VCaP (cell line): ENCODE measurements around the gene LDB1.

Source experiments
- H3K27ac ChIP-seq: fragments of 450-650 bp; 2 replicates; pipeline ENCODE4 v1.5.1; 2017
- TF ChIP-seq, protein P1 (sequence below): fragments of 450-650 bp; conservative IDR thresholded peaks from 2 replicates; pipeline ENCODE4 v1.5.1; 2017; ENCODE audit warnings: mild to moderate bottlenecking, moderate library complexity

Gene LDB1

GRCh38 chr10:102115775-102116174 lies 4.4 kb downstream of the LDB1 start:
- TF ChIP-seq, protein P1, sequence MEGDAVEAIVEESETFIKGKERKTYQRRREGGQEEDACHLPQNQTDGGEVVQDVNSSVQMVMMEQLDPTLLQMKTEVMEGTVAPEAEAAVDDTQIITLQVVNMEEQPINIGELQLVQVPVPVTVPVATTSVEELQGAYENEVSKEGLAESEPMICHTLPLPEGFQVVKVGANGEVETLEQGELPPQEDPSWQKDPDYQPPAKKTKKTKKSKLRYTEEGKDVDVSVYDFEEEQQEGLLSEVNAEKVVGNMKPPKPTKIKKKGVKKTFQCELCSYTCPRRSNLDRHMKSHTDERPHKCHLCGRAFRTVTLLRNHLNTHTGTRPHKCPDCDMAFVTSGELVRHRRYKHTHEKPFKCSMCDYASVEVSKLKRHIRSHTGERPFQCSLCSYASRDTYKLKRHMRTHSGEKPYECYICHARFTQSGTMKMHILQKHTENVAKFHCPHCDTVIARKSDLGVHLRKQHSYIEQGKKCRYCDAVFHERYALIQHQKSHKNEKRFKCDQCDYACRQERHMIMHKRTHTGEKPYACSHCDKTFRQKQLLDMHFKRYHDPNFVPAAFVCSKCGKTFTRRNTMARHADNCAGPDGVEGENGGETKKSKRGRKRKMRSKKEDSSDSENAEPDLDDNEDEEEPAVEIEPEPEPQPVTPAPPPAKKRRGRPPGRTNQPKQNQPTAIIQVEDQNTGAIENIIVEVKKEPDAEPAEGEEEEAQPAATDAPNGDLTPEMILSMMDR = no peak
- peak overlapping the region; percentile 86 for H3K27ac ChIP-seq

- TF ChIP-seq, protein P1 = no peak
- H3K27ac ChIP-seq = peak overlapping the region; percentile 86
These were observed 5.1 kb downstream of the LDB1 start for GRCh38 chr10:102114861-102115618.

DNA sequence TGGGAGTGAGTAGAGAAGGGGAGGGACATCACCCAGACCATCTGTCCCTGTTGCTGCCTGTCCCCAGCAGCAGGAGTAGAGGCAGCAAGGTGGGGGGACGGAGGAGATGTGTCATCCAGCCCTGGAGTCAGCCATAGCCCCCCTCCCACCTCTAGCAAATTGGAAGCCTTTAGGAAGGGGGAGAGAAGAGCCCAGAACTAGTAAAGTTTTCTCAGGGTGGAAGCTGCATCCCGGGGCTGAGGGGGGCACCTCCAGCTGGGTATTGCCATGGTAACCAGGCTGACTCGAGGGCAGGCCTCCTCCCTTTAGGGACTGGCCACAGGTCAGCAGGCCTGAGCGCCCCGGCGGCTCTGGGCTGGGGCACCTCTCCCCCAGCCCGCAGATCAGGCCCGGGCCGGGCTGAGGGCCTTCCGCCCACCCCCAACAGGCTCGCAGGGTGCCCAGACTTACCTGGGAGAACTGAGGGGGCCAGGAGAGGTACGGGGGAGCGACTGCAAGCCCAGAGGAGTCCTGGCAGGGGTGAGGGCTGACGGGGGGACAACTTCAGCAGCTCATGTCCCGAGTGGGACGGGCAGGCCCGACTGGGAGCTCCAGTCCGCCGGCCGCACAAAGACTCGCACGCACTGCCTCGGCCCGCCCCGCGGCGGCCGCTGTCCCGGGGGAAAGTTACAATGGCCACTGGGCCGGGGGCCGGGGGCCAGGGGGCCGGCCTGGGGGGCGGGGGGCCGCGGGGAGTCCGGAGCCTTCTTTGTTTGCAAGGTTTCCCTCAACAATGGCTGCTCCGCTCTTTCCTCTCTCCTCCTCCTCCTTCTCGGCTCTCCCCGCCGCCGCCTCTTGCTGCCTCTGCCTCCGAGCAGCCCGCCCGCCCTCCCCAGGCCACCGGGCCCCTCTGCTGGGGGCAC lies 6.0 kb downstream of the LDB1 start:
- peak overlapping the region; percentile 86 for H3K27ac ChIP-seq

DNA sequence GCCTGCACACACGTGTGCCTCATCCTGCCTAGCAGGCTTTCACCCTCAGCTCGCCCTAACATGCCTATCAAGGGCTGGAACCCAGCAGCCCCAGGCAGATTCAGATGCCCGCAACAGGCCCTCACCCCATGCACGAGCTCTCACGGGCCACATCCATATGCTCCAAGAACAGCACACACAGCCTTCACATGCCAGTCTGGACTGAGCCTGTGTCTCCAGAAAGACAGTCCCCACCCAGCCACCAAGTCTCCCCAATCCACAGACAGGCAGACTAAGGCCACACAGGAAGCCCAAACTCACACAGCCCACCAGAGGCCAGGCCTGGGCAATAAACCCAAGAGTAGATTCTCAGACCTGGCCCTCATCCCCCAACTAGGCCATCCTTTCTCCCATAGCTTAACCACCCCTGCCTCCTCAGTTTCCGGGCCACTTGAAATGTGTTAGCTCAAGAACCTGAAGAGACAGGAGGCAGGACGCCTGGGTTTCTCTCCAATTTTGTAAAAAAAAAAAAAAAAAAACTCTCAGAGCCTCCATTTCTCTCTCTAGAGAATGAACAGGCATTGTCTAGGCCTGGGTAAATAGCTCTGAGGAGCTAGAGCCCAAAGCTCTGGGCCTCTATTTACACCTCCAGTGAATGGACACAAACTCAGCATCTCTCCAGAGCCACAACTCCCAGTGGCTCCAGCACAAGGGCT lies 6.8 kb downstream of the LDB1 start:
- H3K27ac ChIP-seq = peak overlapping the region; percentile 86
- TF ChIP-seq, protein P1 = no peak

More for the DNA sequence above, 6.0 kb downstream of the LDB1 start:
- TF ChIP-seq, protein P1 = no peak

DNA sequence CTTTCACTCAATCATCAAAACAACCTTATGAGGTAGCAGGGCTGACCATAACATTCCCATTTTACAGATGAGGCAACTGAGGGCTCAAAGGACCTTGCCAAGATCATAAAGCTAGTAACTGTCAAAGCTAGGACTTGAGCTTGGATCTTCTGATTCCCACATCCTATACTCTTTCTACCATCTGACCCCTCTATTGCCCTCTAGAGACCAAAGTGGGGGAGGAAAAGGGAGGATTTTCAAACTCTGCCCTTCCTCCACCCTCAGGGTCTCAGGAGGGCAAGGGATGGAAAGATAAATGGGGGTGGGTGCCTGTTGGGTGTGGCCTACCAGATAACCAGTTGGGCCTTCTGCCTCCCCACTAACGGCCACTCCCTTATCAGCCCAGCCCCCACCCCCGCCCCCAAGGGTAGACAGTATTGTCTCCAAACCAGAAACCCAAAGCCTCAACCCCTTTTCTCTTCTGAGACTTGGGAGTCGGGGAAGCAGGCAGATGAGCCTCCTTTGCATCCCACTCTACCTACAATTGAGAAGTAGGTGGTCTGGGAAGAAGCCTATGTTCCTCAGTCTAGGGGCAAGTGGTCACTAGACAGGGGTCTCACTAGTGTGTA lies 7.9 kb downstream of the LDB1 start:
- TF ChIP-seq, protein P1 = peak; percentile 16; the same call in 1 of the 2 replicates

DNA sequence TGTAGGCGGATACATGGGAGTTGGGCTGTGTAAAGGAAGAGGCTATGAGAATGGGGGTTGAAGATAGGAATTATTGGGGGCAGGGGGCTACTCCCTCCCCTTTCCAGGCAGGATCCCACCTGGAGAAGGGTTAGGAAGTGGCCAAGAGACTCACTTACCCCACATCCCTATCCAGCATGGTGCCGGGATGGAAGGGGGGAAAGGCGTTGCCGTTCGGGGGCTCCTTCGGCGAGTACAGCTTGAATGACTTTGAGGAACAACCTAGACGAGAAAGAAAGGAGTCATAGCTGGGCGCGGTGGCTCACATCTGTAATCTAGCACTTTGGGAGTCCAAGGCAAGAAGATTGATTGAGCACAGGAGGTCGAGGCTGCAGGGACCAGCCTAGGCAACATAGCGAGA lies 8.9 kb downstream of the LDB1 start:
- TF ChIP-seq, protein P1 = no peak
- no peak overlapping the region for H3K27ac ChIP-seq

More for the DNA sequence above, 7.9 kb downstream of the LDB1 start:
- H3K27ac ChIP-seq = no peak overlapping the region
